ENCODE results near the gene TOR1AIP2. TPM values are rescaled to one million over a fixed set of nuclear protein-coding genes. Genes with fewer than 3 reads are reported as not detected.
A peak's percentile ranks its signal among the peaks of the same experiment; 100 is the strongest.

Gene TOR1AIP2
- total and polyA plus RNA-seq, 4 experiments from 2014 or later = 7.2 to 52.8 (median 32.0) TPM

DNA sequence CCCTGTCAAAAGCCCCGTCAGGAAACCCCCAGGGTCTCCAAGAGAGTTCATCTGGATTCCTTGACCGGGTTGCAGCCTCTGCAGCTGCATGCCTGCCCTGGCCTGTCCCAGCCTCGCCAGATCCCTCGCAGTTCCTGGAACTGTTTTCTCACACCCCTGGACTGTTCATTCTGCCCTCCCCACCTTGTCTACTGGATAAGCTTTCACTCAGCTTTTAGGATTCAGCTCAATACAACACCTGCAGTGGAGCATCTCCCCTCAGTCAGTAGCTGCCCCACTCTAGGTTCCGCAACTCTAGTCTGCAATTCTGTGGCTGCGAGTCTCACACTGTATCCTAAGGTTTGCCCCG, 67.3 kb downstream of the TOR1AIP2 start:
- POLR2A ChIA-PET (ENCODE audit: partially characterized antibody) = interaction anchor here (1.0 to 1.3 kb wide), 2 partner anchors 72 to 104 kb away, joined by 5 to 6 read pairs; partner anchors contain the start of gene TOR1AIP1
- DNase-seq = no peak
- Mint-ChIP-seq H3K4me1 (peaks cover 12 to 18% (median 17%) of the 10 kb centered on the region in 4 donors), H3K9me3 (no peaks in the 10 kb centered on the region), H3K36me3 (peaks cover 0 to 2% of the 10 kb centered on the region in 2 donors), H3K27ac (peak overlapping the region in 1 of 7 donors; percentile 77), H3K27me3 (peaks cover 0 to 3% of the 10 kb centered on the region in 2 donors), H3K4me3 (no peak overlapping the region)
- CTCF ChIA-PET (ENCODE audit: partially characterized antibody) = interaction anchor here (0.6 to 11.5 kb wide), 44 partner anchors 11 to 1269 kb away, joined by 3 to 446 read pairs (median 5); no protein-coding TSS in a partner anchor
- Histone ChIP-seq H3K4me1 (ENCODE audit: insufficient read depth, low read length) (peaks cover 15% of the 10 kb centered on the region), H3K4me3 (ENCODE audit: low read length in 2 of 2) (no peak overlapping the region), H3K27ac (ENCODE audit: low read depth, low read length) (no peak overlapping the region), H3K27me3 (ENCODE audit: insufficient read depth, low read length) (no peaks in the 10 kb centered on the region), H3K36me3 (ENCODE audit: insufficient read depth, low read length) (no peaks in the 10 kb centered on the region), H3K9me3 (ENCODE audit: control insufficient read depth in 1 of 2, low read length in 2 of 2) (no peaks in the 10 kb centered on the region)
- intact Hi-C loops (cut with micrococcal nuclease) = loop anchor here (1.0 to 10.0 kb wide), 3 partner anchors 104 to 1276 kb away; partner anchors contain the start of gene AXDND1

GRCh38 chr1:179809506-179810366, 67.9 kb downstream of the TOR1AIP2 start:
- no peaks in the 10 kb centered on the region for H3K36me3 ChIP-seq (ENCODE audit: insufficient read depth, low read length)
- H3K4me1 ChIP-seq (ENCODE audit: insufficient read depth, low read length) = peaks cover 14% of the 10 kb centered on the region
- ChIA-PET POLR2A (ENCODE audit: partially characterized antibody) (interaction anchor here (1.0 to 1.3 kb wide), 2 partner anchors 72 to 103 kb away, joined by 5 to 6 read pairs; partner anchors contain the start of gene TOR1AIP1), CTCF (ENCODE audit: partially characterized antibody) (interaction anchor here (0.6 to 11.5 kb wide), 52 partner anchors 11 to 1268 kb away, joined by 3 to 446 read pairs (median 4); no protein-coding TSS in a partner anchor)
- H3K9me3 ChIP-seq (ENCODE audit: control insufficient read depth in 1 of 2, low read length in 2 of 2) = no peaks in the 10 kb centered on the region
- Mint-ChIP-seq H3K27ac (peak overlapping the region in 6 of 7 donors; percentile 0 to 48 (median 5)), H3K4me3 (peak overlapping the region in 1 of 8 donors; percentile 46), H3K36me3 (no peaks in the 10 kb centered on the region), H3K4me1 (peaks cover 8 to 12% (median 11%) of the 10 kb centered on the region in 4 donors), H3K9me3 (no peaks in the 10 kb centered on the region), H3K27me3 (peaks cover 0 to 3% of the 10 kb centered on the region in 2 donors)
- H3K4me3 ChIP-seq (ENCODE audit: low read length in 2 of 2) = no peak overlapping the region
- peak; percentile 70 to 74 (median 71) for DNase-seq
- H3K27ac ChIP-seq (ENCODE audit: low read depth, low read length) = no peak overlapping the region
- intact Hi-C loops (cut with micrococcal nuclease) = loop anchor here (1.0 to 10.0 kb wide), 4 partner anchors 99 to 1275 kb away; partner anchors contain the start of gene AXDND1
- no peaks in the 10 kb centered on the region for H3K27me3 ChIP-seq (ENCODE audit: insufficient read depth, low read length)

GRCh38 chr1:179808503-179808902, 69.1 kb downstream of the TOR1AIP2 start:
- H3K9me3 Mint-ChIP-seq = no peaks in the 10 kb centered on the region
- POLR2A ChIA-PET (ENCODE audit: partially characterized antibody) = no interaction called here
- peaks cover 4 to 5% (median 5%) of the 10 kb centered on the region in 4 donors for H3K4me1 Mint-ChIP-seq
- peak overlapping the region in 2 of 7 donors; percentile 16 to 27 for H3K27ac Mint-ChIP-seq
- H3K4me3 Mint-ChIP-seq = no peak overlapping the region
- no peak for DNase-seq
- no peak overlapping the region for H3K27ac ChIP-seq (ENCODE audit: low read depth, low read length)
- no peaks in the 10 kb centered on the region for H3K9me3 ChIP-seq (ENCODE audit: control insufficient read depth in 1 of 2, low read length in 2 of 2)
- H3K27me3 ChIP-seq (ENCODE audit: insufficient read depth, low read length) = no peaks in the 10 kb centered on the region
- no peaks in the 10 kb centered on the region for H3K36me3 ChIP-seq (ENCODE audit: insufficient read depth, low read length)
- intact Hi-C loops (cut with micrococcal nuclease) = no loop called here
- H3K27me3 Mint-ChIP-seq = peaks cover 0 to 3% of the 10 kb centered on the region in 2 donors
- CTCF ChIA-PET (ENCODE audit: partially characterized antibody) = interaction anchor here (1.1 to 11.5 kb wide), 13 partner anchors 12 to 345 kb away, joined by 3 to 446 read pairs (median 9); no protein-coding TSS in a partner anchor
- no peaks in the 10 kb centered on the region for H3K36me3 Mint-ChIP-seq
- no peak overlapping the region for H3K4me3 ChIP-seq (ENCODE audit: low read length in 2 of 2)
- peaks cover 6% of the 10 kb centered on the region for H3K4me1 ChIP-seq (ENCODE audit: insufficient read depth, low read length)

DNA sequence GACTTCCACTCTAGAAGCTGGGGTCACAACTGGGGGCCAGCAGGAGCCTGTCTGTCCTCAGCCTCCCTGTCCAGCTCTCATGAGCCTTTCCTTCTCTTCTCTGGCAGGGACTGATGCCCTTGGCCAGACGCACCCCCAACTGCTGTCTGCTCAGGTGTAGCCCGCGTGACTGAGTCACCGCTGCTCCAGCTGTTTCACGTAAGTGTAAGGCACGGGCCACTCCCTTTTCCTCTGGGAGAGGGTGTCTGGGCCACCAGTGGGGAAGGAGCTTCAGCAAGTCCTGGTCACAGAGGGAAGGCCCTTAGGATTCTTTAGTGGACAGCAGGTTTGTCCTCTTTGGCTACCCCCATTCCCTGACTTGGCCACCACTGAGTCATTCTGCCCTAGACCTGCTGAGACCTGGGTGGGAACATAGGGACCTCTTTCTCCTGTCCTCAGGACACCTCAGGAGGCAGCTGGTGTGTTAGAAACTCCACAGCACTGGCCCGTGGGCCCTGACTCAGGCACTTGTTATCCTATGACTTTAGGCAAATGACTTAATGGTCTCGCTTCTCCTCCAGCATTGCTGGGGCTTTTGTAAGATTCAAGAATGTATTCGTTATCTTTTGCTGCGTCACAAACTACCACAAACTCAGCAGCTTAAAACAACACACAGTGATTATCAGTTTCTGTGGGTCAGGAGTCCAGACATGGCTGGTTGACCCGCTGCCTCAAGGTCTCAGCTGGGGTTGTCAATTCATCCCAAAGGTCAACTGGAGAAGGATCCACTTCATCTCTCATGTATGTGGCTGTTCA, 69.7 kb downstream of the TOR1AIP2 start:
- H3K27ac ChIP-seq (ENCODE audit: low read depth, low read length) = no peak overlapping the region
- H3K27me3 Mint-ChIP-seq = peaks cover 0 to 3% of the 10 kb centered on the region in 2 donors
- H3K4me3 ChIP-seq (ENCODE audit: low read length in 2 of 2) = no peak overlapping the region
- no peak for DNase-seq
- intact Hi-C loops (cut with micrococcal nuclease) = no loop called here
- no peaks in the 10 kb centered on the region for H3K36me3 ChIP-seq (ENCODE audit: insufficient read depth, low read length)
- no peaks in the 10 kb centered on the region for H3K27me3 ChIP-seq (ENCODE audit: insufficient read depth, low read length)
- H3K4me1 Mint-ChIP-seq = peaks cover 4 to 5% (median 5%) of the 10 kb centered on the region in 4 donors
- no peak overlapping the region for H3K4me3 Mint-ChIP-seq
- H3K9me3 Mint-ChIP-seq = no peaks in the 10 kb centered on the region
- H3K9me3 ChIP-seq (ENCODE audit: control insufficient read depth in 1 of 2, low read length in 2 of 2) = no peaks in the 10 kb centered on the region
- H3K27ac Mint-ChIP-seq = peak overlapping the region in 1 of 7 donors; percentile 22
- no peaks in the 10 kb centered on the region for H3K36me3 Mint-ChIP-seq
- H3K4me1 ChIP-seq (ENCODE audit: insufficient read depth, low read length) = peaks cover 6% of the 10 kb centered on the region
- CTCF ChIA-PET (ENCODE audit: partially characterized antibody) = interaction anchor here (0.6 to 11.5 kb wide), 7 partner anchors 7 to 729 kb away, joined by 3 to 446 read pairs (median 101); no protein-coding TSS in a partner anchor
- POLR2A ChIA-PET (ENCODE audit: partially characterized antibody) = no interaction called here

GRCh38 chr1:179807291-179807690, 70.3 kb downstream of the TOR1AIP2 start:
- H3K27ac Mint-ChIP-seq = no peak overlapping the region
- H3K4me1 ChIP-seq (ENCODE audit: insufficient read depth, low read length) = peaks cover 6% of the 10 kb centered on the region
- no peaks in the 10 kb centered on the region for H3K36me3 Mint-ChIP-seq
- no peaks in the 10 kb centered on the region for H3K36me3 ChIP-seq (ENCODE audit: insufficient read depth, low read length)
- no peaks in the 10 kb centered on the region for H3K27me3 ChIP-seq (ENCODE audit: insufficient read depth, low read length)
- no peaks in the 10 kb centered on the region for H3K9me3 Mint-ChIP-seq
- peaks cover 4 to 5% (median 5%) of the 10 kb centered on the region in 4 donors for H3K4me1 Mint-ChIP-seq
- peaks cover 0 to 3% of the 10 kb centered on the region in 2 donors for H3K27me3 Mint-ChIP-seq
- CTCF ChIA-PET (ENCODE audit: partially characterized antibody) = interaction anchor here (1.0 to 11.5 kb wide), 6 partner anchors 8 to 729 kb away, joined by 3 to 446 read pairs (median 124); no protein-coding TSS in a partner anchor
- no peak overlapping the region for H3K4me3 ChIP-seq (ENCODE audit: low read length in 2 of 2)
- H3K4me3 Mint-ChIP-seq = no peak overlapping the region
- intact Hi-C loops (cut with micrococcal nuclease) = no loop called here
- H3K27ac ChIP-seq (ENCODE audit: low read depth, low read length) = no peak overlapping the region
- no peak for DNase-seq
- no peaks in the 10 kb centered on the region for H3K9me3 ChIP-seq (ENCODE audit: control insufficient read depth in 1 of 2, low read length in 2 of 2)
- POLR2A ChIA-PET (ENCODE audit: partially characterized antibody) = no interaction called here

- POLR2A ChIA-PET (ENCODE audit: partially characterized antibody) = no interaction called here
- H3K4me1 ChIP-seq (ENCODE audit: insufficient read depth, low read length) = peaks cover 6% of the 10 kb centered on the region
- Mint-ChIP-seq H3K4me1 (peaks cover 4 to 5% (median 5%) of the 10 kb centered on the region in 4 donors), H3K27ac (no peak overlapping the region), H3K27me3 (peaks cover 0 to 3% of the 10 kb centered on the region in 2 donors), H3K4me3 (no peak overlapping the region), H3K36me3 (no peaks in the 10 kb centered on the region), H3K9me3 (no peaks in the 10 kb centered on the region)
- CTCF ChIA-PET (ENCODE audit: partially characterized antibody) = interaction anchor here (1.2 to 11.5 kb wide), 5 partner anchors 9 to 103 kb away, joined by 3 to 446 read pairs (median 101); no protein-coding TSS in a partner anchor
- H3K27ac ChIP-seq (ENCODE audit: low read depth, low read length) = no peak overlapping the region
- H3K27me3 ChIP-seq (ENCODE audit: insufficient read depth, low read length) = no peaks in the 10 kb centered on the region
- H3K9me3 ChIP-seq (ENCODE audit: control insufficient read depth in 1 of 2, low read length in 2 of 2) = no peaks in the 10 kb centered on the region
- intact Hi-C loops (cut with micrococcal nuclease) = no loop called here
- H3K4me3 ChIP-seq (ENCODE audit: low read length in 2 of 2) = no peak overlapping the region
- DNase-seq = no peak
- no peaks in the 10 kb centered on the region for H3K36me3 ChIP-seq (ENCODE audit: insufficient read depth, low read length)
These were observed 71.3 kb downstream of the TOR1AIP2 start for GRCh38 chr1:179806333-179806732.

Measured in CD4-positive, alpha-beta memory T cell (primary cell).